T-helper 2 cell treated with Interferon-gamma antibody and Interleukin-4, amounts not matched to agents 100 ng/mL and 5 ng/mL, for 36 hours (primary cell): ENCODE data around the gene MSI2. TPM values are rescaled to one million over a fixed set of nuclear protein-coding genes. Genes with fewer than 3 reads are reported as not detected.

Experiments used
- intact Hi-C: fragments of 100-400 bp; cut with micrococcal nuclease; formaldehyde crosslinking; loops from one replicate; pipeline ENCODE4 v1.15.1; 2023
- total RNA-seq: library from RNA; stranded (reverse); gene quantifications from 2 replicates; pipeline ENCODE4 v1.2.3, GENCODE V29; 2022

The MSI2 gene
- total RNA-seq, 1 donor from 2014 or later = 140 TPM

DNA sequence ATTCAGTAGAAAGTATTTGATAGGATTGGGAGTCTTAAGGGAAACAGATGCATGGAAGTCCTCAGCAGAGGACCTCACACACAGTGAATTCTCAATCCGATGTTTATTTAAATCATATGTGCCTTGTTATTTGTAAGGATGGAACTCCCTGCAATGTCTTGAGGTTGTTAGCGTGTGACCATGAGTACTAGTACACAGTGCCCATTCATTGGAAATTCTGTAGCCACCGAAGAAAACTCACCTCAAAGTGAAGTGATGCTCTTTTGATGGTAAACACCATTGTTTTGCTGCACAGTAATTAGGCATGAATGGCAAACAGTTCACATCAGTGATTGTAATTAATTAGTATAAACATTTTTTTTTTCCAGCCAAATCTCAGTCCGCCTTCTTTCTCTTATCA, 173.6 kb downstream of the MSI2 start:
- intact Hi-C loops = no loop called here

DNA sequence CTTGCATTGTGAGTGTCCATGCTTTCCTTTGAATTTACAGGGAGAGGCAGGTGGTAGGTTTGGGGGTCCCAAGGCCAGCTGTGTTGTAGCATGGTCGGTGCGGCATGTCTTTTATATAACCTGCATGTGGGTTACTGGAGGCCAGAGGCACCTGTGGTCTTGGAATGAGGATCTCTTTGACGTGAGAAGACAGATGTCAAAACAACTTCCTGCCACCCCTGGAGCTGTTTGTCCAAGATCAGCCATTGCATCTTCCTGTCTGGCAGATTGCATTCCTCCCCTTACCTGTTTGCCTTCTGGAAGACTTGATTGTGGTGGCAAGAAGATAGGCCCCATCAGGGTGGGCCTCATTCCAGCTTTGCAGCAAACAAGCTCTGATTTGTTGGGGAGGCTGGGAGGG, 175.1 kb downstream of the MSI2 start:
- intact Hi-C loops = no loop called here

DNA sequence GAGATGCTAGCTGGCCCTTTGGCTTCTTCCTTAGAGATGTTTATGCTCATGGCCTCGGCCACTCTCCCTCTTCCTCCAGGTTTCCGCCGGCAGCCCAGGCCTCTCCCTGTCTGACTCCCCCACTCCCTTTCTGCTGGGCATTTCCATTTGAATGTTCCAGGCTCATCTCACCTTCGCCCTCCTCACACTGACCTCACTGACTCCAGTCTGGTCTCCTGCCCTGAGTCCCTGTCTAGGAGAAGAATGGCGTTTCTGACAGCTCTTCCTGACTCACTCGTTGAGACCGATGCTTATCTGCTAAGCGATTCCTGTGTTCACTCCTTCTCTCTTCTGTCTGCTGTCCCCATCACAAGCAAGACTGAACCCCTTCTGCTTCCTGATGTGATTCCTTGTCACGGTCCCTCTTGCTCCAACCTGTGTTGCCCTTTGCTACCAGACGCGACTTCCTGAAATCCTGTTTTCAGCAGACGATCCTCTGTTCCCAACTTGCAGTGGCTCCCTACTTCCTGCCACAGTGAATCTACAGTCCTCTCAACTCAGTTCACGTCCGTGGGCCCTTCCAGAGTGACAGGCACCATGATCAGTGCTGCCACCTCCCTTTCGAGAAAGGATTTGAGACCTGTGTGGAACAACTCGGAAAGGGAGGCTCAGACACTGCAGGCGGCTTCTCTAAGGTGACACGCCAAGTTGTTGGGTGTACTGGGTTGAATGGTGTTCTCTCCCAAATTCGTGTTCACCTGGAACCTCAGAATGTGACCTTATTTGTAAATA, 176.4 kb downstream of the MSI2 start:
- intact Hi-C loops = no loop called here

DNA sequence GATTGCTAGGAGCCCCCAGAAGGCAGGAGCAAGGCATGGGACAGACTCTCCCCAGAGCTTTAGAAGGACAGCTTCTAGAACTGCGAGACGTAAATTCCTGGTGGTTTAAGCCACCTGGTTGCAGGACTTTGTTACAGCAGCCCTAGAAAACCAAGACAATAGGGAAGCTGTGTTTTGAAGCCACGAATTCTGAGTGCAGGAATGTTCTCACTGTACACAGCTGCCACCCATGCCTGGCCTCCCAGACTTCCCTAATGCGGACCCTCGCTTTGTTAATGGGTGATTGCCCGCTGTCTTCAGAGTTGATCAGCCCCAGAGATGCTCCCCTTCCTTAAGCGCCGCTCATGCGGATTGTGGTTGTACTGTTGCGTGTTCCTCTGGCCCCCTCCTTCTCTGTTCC, 177.1 kb downstream of the MSI2 start:
- intact Hi-C loops = no loop called here

DNA sequence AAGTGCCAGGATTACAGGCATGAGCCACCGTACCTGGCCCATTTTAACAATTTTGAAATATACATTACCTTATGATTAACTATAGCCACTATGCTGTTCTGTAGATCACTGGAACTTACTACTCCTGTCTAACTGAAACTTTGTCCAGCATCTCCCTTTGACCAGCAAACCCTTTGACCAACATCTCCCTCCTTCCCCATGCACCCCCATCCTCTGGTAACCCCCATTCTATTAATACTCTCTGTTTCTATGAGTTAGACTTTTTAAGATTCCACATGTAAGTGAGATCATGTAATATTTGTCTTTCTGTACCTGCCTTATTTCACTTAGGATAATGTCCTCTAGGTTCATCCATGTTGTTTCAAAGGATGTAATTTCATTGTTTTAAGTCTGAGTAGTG, 178.0 kb downstream of the MSI2 start:
- intact Hi-C loops = no loop called here

DNA sequence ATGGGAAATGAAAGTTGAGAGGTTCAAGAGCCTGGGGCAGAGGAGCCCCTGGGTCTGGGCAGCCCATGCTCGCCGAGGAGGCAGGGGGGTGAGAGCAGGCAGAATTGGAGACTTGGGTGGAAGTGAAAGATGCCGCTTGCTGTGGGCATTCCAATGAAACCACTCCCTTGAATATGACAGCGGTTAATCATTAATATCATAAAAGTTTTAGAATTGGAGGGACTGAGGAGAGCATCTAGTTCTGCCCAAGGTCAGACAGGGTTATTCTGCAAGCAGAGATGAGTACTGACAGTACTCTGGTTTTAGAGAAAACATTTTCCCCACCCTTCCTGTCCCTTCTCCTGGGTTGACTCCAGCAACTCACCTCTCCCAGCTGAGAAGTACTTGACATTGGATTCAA, 180.2 kb downstream of the MSI2 start:
- intact Hi-C loops = no loop called here

DNA sequence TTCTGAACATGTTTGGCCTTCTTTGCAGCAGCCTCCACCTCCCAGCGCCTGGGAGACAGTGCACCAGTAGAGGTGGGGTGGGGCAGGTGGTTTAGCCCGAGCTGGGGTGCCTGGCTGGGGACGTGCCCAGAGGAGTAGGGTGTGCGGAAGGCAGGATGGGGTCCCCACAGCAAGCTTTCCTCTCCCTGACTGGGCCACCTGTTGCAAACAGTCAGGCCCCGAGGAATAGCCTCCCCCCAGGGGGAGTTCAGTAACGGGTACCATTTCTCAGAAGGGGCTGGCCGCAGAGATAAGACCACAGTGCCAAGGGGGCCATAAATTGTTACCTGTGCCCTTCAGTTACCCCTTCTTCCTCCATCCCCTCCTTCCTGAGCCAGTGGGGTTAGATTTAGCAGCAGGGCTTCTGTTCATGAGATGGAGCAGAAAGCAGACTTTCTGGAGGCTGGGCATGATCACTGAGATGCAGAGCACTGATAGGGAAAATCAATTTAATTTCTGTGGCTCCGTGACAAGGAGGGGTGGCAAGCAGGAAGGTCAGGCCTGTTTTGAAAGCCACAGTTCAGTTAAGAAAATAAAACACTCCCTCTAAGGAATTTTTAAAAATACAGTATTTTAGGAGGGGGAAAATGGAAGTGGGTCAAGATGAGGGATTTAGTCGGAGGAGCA, 181.9 kb downstream of the MSI2 start:
- intact Hi-C loops = no loop called here

DNA sequence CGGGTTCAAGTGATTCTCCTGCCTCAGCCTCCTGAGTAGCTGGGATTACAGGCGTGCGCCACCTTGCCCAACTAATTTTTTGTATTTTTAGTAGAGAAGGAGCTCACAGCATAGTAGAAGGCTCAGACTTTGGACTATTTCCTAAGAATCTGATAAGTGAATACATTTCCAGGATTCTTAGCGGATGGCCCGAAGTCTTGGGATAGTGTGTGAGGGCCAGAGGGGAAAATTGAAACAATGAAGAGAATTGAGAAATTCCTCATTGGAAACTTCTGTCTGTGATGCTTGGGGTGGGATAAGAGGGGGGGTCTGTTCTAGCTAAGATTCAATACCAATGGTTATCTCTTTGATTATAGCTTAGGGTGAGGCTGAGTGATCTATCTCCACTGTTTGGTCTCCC, 183.3 kb downstream of the MSI2 start:
- intact Hi-C loops = loop anchor here (2.0 to 10.0 kb wide), 4 partner anchors 15 to 182 kb away; partner anchors contain the start of gene MSI2

DNA sequence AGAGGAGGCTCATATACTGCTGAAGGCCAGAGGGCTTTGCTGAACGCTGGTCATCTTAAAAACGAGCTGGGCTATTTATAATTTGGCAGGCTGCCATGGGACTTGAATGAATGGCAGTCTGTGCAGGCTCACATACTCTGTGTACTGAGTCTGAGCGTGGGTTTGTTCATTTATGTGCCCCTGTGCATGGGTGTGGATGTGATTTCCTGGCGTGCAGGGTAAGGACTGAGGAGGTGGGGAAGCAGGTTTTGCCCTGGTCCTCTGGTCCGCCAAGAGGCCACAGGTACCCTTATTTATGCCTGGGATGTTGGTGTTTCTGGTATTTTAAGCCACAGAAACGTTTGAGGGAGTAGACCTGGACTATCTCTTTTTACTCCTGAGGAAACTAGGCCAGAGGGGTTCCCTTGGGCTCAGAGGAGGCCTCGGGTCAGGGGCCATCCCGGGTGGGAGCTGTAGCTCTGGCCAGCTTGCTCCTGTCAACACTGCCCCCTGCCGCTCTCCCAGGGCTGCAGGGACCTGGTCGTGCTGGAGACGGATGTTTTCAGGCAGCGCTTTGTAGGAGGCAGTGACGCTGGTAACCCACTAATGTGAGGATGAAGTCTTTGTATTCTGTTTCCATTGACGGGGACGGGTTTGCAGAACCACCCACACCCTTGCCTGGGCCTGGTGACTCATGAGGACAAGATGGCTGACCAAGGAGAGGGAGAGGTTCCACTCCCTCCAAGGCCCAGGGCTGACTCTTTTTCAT, 184.4 kb downstream of the MSI2 start:
- intact Hi-C loops = loop anchor here (1.0 to 10.0 kb wide), 5 partner anchors 14 to 197 kb away; partner anchors contain the start of gene MSI2

DNA sequence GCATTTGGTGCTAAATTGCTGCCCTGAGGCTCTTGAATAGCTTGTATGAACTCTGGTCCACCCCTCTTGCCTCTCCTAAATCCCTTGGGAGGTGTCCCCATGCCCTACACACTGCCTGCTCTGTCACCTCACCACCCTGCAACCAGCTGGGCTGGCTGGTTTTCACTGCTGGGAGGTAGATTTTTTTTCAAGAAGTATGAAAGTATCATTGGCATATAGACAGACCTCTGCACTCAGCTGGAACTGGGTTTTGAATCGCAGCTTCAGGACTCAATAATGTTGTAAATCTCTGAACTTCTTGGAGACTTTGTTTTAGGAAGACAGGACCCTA, 184.9 kb downstream of the MSI2 start:
- intact Hi-C loops = loop anchor here (1.0 to 10.0 kb wide), 5 partner anchors 14 to 198 kb away; partner anchors contain the start of gene MSI2

DNA sequence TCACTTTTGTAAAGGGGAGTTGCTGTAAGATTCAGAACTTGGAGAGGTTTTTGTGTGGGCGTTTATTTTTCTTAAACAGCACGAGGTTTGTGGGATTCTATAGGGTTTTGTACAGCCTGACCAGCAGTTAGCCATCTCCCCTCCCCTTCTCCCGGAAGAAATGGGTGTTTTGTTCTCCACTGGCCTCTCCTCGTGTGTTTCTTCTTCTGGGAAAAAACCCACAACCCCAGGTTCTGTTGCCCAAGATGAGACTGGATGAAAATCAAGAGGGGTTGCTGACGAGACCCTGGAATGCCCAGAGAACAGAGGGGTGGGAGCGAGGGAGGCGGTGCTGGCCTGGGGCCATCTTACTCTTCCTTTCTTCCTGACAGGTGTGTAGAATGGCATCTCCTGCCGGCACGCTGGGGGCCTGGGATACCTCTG, 186.1 kb downstream of the MSI2 start:
- intact Hi-C loops = loop anchor here (5.0 to 10.0 kb wide), 3 partner anchors 35 to 185 kb away; partner anchors contain the start of gene MSI2

DNA sequence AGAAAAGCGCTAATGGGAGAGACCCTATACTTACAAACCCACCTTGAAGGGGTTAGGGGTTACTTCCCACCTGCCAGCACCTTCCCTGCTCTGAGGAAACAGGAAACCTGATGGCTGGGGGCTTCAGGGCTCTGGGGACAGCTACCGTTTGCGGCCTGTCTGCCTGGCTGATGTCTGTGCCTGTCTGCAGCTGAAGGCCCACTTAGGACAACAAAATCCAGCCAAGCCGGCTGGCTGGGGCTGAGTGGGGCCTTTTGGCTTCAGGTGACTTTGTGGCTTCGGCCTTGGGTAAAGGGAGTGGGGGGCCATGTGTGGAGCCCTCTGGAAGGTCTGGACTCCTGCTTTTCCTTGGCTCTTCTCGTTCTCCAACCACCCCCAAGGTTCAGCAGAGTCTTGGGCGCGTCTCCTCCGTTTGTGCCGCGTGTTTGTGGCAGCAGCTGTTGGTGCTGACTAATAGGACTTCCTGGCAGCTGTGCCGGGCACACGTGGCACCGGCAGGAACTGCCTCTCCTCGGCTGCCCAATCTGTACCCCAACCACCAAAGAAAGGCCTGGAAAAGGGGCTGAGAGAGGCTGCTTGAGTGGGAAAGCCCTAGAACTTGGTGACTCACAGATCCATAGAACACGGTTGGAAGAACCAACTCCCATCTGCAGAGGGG, 186.7 kb downstream of the MSI2 start:
- intact Hi-C loops = loop anchor here (5.0 to 10.0 kb wide), 3 partner anchors 36 to 186 kb away; partner anchors contain the start of gene MSI2

DNA sequence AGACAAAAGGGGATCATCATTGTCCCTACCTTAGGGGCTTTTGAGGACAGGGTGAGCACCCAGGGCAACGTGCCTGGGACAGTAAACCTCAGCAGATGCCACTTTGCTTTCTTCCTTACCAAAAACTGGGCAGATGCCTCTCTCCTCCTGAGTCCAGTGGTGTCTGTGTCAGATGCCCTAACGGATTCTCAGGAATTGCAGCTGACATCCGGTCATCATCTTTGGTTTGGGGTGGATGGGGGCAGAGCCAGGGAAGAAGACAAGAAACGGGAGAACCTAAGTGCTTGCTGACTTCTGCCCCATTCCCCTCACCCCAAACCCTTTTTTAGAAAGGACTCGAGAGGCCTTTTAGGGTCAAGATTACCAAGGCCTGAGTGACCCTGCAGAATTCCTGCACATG, 187.5 kb downstream of the MSI2 start:
- intact Hi-C loops = loop anchor here (5.0 to 10.0 kb wide), 3 partner anchors 36 to 186 kb away; partner anchors contain the start of gene MSI2

DNA sequence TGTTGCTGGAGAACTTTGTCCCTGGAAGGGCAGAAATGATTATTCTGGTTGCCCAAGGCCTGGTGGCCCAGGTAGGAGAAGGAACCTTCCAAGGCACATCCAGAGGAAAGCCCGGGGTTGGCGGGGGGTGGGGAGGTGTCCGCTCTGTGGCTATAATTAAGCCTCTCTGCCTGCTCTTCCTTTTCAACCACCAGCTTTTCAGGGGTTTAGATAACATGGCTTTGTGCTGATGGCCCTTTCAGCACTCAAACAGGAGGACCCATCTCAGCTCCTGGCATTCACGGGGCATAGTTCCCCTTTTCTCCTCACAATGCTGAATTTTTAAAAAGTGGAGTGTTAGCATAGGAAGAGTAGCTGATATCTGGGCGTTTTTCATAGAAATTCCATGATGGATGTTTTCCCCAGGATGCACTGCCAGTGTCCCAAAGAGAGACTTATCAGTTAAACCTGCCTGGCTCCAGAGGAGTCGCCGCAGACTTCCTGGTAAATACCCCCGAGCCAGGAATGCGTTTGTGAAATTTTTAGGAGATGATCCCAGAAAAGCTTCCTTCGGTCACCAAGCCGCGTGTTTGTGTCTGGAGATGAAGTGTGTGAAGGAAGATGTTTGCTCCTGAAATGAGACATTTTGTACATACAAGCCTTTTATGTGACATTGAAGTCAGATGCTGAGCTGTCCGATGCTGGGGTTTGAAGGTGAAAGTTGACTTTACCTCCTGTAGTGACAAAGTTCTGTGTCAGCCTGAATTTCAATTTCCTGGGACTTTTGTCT, 188.5 kb downstream of the MSI2 start:
- intact Hi-C loops = loop anchor here (5.0 to 10.0 kb wide), 3 partner anchors 38 to 188 kb away; partner anchors contain the start of gene MSI2

DNA sequence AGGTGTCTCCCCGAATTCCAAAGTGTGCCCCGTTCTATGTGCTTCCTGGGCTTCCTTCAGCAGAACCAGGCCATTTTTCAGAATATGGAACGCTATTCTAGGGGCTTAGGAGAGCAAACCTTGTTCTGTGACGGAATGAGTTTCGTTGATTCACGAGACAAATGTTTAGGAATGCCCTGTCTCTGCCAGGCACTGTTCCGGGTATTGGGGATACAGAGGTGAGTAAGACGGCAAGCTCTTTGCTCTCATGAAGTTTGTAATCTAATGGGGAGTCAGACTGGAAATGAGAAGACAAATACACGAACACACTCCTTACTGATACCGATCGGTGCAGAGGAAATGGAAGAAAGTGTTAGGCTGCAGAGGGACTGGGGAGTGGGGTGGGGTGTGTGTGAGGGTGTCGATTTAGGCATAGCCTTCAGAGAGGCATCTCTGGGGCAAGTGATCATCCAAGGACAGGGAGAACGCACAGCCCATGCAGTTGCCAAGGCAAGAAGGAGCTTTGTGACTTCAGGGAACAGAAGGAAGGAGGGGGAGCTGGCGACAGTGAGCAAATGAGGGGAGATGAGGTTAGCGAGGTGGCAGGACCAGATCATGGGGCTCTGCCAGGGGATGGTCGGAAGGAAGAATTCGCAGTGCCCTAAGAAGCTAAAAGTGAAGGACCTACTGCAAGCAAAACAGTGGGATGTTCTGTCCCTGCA, 189.6 kb downstream of the MSI2 start:
- intact Hi-C loops = loop anchor here (10.0 kb wide), 1 partner anchor 159 kb away; no protein-coding TSS in a partner anchor

DNA sequence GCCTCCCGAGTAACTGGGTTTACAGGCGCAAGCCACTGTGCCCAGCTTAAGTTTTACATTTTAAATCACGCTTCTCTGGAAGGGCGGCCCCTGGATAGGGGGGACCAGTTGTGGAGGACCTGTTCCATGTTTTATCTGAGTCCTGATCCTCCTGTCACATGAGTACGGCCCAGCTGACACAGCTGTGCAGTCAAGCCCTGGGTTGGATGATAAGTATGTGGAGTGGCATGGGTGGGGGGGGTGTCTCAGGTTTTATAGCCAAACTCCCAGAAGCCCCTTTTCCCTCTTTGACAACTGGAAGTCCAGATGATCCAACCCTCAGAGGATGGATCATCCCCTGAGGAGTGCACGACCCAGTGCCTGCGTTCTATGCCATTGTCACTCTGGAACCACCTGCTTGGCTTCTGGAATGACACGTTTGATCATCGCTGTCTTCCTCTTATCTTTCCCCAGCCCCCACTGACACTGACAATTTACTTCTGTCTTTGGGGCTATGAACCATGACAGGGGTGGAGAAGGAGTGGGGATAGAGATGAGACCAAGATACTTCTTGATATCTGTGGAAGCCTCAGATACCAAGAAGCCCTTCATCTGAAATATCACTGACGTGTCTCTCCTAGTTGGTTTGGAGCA, 191.2 kb downstream of the MSI2 start:
- intact Hi-C loops = loop anchor here (10.0 kb wide), 1 partner anchor 157 kb away; no protein-coding TSS in a partner anchor

DNA sequence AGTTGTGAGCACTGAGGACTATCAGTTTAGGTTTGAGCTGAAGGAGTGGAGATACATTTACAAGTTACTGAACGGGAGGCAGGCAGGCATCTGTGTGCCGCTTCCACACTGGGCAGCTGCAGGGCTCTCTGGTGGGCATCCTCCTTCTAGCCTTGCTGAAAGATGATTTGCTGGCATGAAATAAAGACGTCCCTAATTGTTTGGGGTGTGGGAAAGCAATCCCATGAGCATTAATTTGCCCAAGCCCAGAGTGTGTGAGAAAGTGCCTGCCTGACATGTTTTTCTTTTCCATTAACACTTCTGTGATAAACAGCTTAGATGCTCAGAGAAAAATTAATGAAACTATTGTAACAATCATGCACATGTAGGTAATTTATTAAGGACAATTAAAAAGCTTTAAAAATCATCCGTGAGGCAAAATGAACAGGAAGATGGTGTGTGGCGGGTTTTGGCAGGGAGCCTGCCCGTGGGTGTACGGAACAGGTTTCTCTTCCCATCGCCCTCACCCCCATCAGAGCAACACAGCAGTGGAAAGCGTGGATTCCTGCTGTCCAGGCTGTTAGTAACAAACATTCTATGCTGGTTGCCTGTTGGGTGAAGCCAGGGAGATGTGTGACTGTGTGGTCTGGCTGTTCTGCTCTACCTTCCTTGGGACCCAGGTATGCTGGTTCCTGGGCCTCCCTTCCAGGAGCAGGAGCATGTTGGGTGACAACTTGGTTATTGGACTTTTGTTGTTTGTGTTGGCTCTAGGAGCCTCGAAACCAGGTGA, 191.9 kb downstream of the MSI2 start:
- intact Hi-C loops = loop anchor here (10.0 kb wide), 1 partner anchor 157 kb away; no protein-coding TSS in a partner anchor

DNA sequence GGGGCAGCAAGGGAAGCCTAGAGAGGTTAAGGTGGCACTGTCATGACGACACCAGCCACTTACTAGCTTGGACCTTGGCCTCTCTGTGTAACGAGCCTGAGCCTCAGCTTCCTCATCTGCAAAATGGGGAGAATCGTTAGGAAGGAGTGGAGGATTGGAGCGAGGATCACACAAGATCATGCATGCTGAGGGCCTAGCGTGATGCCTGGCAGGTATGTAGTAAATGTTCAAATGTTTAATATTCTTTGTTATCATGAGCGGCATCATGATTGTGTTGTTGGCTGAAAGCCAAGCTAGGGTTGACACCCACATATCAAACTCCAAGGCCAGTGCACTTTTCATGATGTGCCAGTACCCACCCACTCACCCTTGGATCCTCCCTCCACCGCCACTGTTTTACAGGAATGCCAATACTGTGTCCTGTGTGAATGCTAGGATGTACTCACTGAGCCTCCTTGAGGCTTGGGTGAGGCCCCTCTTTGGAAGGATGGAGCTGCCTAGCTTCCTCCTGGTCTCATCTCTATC, 192.5 kb downstream of the MSI2 start:
- intact Hi-C loops = loop anchor here (10.0 kb wide), 1 partner anchor 156 kb away; no protein-coding TSS in a partner anchor
